HG03097 (cell line): Measurements from ENCODE around the gene HOXC10.

Experiments used
- ATAC-seq: cut with Tn5 transposase; IDR thresholded peaks from one replicate; pipeline ENCODE4 v1.9.1; 2021; ENCODE audit not compliant: unreplicated experiment, low FRiP score

HOXC10 gene

DNA sequence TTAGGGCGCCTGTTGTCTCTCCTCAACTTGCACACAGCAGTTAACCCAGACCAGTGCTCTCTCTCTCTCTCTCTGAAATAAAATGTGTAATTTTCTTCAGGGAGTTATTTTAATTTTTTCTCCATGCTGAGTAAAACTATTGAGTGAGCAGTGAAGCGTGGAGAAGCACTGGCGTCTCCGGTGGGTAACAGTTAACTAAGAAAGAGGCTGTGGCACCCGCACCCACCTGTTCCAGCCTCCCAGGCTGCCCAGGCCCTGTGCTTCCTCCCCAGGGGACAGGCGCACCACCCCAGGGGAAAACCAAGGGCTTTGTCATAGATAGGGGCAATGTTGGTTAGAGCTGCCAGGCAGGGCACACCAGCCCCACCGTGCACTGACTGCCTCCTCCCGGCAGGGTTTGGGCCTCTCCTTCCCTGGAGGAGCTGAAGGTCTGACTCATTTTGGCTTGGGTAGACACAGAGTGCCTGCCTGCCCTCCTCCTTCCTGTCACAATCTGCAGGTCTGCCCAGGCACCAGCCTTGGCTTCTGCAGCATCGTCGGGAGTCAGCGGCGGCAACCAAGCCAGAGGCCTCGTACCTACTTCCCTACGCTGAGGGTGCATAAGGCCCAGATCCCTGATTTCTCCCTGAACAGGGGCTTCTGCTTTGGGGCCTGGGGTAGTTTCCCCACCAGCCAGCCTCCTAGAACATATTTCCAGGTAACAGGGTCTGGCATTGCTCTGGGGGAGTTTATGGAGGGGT lies 51.8 kb downstream of the HOXC10 start:
- no peak for ATAC-seq

DNA sequence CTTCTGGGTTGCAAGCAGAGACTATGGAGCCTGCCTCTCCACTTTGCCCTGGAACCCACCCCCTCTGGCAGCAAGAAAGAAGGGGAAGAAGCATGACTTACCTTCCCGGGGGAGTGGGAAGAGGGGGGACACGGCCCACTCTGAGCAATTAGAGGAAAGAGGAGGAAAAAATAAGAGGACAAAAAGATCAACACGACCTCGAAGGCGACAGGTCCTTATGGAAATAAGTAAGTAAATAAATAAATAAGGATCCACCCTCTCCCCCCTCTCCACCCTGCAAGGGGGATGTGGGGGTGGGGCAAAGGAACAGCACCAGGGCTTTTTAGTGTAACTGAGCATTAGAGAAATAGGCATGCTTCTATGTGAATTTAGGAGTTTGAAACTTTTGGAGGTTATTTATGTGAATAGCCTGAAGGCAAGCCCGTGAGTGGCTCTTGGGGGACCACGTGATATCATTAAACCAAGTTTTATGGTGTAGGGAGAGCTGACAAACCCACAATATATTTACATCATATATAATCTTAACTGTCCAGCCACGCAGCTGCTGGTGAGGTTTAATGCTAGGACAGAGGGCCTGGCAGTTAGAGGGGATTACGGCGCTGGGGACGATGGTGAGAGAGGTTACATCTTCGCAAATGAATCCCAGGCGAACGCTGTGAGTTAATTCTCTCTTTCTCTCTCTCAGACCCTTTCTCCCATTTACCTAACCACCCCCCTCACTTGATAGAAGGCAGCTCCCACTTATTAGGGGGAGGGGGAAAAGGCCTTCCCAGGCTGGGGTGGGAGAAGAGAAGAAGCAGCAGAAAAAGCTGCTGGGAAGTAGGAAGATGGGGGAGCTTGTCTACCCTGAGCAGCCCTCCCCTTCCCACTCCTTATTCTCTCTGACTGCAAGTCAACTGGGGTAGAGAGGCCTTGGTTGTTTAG lies 52.7 kb downstream of the HOXC10 start:
- ATAC-seq, result no peak

DNA sequence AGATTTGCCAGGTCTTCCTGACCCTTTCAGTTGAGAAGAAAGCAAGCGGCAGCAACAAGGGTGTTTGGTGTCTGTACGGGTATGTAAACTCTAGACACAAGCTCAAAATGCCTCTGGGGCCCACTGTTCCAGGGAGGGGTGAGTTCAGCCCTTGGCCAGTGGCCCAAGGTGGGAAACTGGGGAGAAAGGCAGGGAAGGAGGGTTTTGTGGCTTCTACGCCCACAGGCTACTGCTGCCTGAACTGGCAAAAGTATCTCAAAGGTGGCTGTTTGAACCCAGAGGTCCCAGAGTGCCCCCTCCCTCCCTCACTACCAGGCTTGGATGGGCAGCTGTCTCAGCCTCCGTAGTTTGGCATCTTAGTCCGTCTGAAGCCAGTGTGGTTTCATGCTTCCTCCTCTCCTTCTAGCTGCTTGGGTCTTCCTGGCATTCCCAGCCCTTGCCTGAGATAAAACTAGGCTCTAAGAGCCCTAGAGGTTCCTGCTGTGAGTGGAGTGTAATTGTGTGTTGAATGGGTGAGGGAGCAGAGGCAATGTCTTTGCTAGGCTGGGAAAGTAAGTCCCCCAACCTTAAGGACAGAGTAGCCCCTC lies 53.4 kb downstream of the HOXC10 start:
- ATAC-seq, result no peak

DNA sequence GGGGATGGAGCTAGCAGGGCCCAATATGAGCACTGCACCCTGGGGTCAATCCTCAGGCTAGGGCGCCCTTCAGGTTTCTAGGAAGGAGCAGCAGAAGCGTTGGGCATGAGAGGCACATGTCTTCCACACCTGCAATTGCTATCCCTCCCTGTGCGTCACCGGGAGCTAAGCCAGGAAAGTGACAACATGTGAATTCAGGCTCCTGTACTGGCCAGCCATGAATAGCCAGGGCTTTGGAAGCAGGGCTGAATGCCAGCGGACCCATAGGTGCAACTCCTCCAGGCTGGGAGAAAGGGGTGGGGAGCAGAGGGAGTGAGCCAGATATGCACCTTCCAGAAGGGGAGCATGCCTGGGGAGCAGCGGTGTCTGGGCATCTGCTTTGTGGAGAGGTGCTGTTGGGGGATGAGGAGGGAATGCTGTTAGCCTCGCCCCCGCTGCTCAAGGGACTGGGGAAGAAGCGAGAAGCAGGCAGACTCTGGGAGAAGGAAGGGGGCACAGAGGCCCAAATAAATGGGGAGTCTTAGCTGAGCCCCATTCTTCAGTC lies 54.0 kb downstream of the HOXC10 start:
- ATAC-seq, result no peak

DNA sequence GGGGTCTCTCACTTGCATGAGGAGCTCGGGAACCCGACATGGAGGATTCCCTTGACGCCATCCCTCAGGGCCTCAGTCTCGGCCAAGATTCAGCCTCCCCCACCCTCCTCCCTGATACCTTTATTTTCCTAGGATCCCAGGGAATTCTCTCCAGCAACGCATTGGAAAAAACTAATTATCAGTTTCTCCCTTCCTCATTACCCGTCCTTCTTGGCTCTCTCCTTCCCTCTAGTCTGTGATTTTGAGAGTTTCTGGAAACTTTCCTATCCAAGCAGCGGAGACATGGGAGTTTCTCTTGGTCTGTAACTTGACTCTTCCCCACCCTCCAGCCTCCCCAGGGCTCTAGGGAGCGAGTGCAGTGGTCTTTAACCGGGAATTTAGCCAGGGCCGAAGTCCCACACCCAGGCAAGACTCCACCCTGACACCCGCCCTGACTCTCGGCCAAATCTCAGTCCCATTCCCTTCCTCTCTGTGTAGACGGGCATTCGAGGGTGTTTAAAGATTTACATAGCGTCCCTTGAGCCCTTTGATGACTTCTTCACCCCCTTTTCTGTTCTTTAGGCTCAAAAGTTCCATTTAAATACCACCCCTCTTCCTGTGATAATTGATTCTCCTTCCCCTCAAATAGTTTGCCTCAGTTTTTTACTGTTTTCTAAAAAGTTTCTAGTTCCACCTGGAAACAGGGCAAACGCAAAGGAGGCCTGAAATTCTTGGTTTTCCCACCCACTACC lies 54.6 kb downstream of the HOXC10 start:
- ATAC-seq, result no peak
